Stimulated activated CD8-positive, alpha-beta memory T cell treated with anti-CD3 and anti-CD28 coated beads, Interleukin-7, amount 100 ng/mL, for 48 hours (primary cell): ENCODE data around the gene MORC4.
"Not testable (repeated sequence)": the region's sequence is repeated elsewhere in the genome, so short reads cannot be mapped to it uniquely, and the experiment has no call there.

Source experiments
- DNase-seq, 2 donors: peaks; one replicate each; pipeline ENCODE4 v3.0.0-alpha.2; 2020; ENCODE audit warnings: low read depth in 1 of 2; ENCODE audit errors: extremely low read depth in 1 of 2

Gene MORC4

DNA sequence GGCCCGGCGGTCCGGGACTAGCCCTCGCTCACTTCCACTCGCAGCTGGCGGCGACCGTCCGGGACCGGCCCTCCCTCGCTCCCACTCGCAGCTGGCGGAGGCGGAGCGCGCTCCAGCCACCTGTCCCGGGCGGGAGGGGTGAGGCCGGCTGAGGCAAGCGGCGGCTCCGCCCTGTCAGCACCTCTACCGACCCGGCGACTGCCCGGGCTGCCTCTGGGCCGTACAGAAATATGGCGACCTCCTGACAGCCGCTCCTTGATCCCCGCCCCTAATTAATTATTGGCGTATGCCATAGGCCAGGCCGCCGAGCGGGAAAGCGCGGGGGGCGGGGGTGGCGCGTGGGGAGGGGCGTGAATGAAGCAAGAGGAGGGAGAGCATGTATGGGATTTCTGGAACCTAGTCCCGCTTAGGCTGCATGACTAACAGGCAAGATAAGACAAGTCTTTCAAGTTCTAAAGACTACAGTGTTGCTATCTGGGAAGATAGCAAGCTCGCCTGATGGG is at the start of gene MORC4:
TSS of gene MORC4 (minus strand) at position 200 of the 503 bp plus-strand sequence. CDS start 243 bp downstream, outside the sequence.
- DNase-seq: peak; percentile 37 to 54

DNA sequence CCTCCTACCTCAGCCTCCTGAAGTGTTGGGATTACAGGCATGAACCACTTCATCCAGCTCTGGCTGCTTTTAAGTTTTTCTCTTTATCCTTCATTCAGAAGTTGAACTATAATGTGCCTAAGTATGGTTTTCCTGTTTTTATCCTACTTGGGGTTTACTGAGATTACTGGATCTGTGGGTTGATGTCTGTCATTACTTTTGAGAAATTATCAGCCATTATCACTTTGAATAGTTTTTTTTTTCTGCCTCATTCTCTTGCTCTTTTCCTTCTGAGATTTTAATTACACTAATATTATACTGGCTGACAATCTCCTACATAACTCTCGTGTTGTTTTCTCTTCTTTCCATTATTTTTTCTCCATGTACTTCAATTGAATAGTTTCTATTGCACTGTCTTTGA is 47.6 kb upstream of the MORC4 start:
- DNase-seq: no peak

GRCh38 chrX:107029752-107030151 is 29.7 kb upstream of the MORC4 start:
- DNase-seq: no peak

DNA sequence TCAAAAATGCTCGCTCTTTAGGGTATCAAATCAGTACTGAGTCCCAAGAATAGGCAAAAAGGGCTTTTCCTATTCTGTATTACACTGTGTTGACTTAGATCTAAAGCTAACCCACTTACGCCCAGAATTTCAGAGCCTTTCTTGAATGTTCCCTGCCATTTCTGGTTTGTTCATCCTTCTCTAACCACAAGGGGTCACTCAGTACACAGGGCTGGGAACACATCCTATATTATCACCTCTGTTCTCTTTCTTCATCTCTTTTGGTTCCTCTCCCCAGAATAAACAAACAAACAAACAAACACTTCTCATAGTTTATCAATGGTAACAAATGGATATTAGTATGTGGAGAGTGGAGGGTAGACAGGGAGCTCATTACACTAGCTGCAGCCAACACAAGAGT is 25.5 kb upstream of the MORC4 start:
- DNase-seq: no peak

DNA sequence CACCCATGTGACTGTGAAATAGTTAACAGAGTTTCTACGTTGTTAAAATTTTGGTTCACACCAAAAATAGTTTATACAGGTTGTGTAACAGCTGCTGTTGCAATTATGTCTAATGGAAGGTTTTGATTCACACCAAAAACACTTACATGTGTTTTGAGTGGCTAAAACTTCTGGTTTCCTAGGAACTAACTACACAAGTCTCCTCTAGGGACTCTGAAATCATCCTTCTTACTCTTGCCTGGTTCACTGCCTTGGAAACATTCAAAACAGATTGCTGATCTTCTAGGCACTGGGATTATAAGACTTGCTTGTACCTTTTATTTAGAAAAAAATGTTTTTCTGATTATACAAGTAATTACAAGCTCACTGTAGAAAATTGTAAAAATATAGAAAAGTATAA is 14.9 kb upstream of the MORC4 start:
- no peak for DNase-seq

- no peak for DNase-seq
Observed at GRCh38 chrX:107008034-107008433, 8.0 kb upstream of the MORC4 start.

- DNase-seq: no peak
Observed at GRCh38 chrX:106999002-106999975, 723 bp downstream of the MORC4 start.

DNA sequence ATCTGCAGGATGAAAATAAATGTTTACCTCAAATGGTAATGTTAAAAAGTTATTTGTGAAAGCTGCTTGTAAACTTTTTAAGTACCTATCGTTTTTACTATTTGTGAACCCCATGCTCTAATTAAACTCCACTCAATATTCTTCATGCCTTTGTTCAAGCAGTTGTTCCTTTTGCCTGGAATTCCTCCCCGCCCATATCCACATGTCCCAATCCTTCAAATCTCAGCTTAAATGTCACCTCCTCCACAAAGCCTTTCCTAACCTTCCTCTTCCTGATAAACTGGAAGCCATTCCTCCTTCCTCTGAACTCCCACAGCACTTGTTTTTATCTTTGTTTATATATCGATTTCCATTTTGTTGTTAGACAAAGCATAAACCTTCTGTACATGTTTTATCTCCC is 2.4 kb downstream of the MORC4 start:
- DNase-seq: no peak

DNA sequence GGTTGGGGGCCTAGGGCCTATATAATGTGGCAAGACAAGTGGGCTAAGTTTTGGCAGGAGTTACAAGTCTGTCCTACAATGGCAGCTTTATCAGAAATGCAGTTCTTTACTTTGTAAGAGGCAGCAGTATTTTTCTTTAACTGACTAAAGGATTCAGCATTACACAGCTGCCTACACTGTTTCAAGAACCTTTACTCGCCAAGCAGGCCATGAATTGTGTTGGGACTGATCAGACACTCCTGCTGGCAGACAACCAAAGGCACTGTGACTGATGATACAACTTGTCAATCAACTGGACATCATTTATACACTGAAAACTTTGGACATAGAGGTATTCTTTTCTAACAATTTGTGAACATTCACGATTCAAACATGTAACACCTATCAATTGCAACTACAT is 4.3 kb downstream of the MORC4 start:
- no peak for DNase-seq

DNA sequence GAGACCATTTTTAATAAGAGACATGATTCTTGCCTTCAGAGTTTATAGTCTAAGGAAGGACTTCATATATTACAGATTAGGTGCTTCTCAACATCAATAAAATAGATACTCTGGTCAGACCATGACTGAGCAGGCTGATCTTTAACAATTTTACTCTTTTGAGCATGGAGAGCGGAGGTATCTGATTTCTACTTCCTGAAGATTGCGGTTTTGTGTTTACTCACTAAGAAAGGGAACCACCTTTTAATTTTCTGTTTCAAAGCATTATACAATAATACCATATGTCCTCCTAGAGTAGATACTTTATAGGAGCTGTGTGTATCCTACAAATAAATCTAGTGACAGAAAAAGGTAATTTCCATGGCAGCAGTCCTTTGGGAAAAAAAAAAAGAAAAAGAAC is 12.5 kb downstream of the MORC4 start:
- no peak for DNase-seq

DNA sequence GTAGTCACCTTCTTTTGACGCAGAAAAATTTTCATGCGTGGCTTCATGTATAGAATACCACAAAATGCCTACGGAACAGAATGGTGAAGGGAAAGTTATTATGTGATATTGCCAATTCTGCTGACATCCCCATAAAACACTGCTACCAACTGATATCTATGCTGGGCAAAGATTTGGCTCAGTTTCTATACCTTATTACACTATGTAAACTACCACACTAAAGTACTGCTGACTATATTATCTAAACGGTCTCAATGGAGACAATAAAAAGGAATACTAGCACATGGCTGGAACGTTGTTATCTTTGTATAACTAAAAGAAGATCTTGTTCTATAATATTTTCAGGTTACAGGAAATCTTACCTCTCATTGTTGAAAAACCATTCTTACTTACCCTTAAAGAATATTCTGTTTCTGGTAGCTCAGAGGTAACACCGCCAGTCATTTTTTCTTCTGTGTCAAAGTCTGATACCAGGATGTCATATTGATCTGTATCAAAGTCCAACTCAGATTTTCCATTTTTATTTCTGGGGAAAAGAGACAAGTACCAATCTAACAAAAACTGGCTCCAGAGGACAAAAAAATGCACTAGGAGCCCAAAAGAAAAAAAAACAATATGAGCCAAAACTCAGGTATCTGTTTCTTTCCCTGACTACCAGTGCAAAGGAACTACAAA is 18.9 kb downstream of the MORC4 start:
- no peak for DNase-seq

DNA sequence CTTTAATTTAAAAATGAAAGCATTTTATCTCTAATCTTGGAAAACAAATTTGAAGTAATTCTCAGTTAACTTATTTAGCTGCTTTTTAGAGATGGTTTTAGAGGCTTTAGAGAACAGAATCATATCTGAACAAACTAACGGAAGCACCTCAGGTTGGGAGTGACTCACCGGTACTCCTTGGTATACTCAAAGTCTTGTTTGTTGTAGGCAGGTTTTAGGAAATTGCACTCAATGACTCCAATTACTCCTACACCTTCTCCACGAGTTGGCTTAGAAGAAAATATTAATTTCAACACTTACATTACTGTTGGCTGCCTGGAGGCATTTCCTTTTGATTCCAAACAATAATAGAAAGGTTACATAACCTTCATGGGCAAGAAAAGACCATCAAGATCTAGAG is 23.6 kb downstream of the MORC4 start:
- DNase-seq: no peak

- no peak for DNase-seq
Observed at GRCh38 chrX:106973433-106974149, 26.4 kb downstream of the MORC4 start.

GRCh38 chrX:106972896-106973295 is 27.1 kb downstream of the MORC4 start:
- no peak for DNase-seq

- not testable (repeated sequence) for DNase-seq
Observed at GRCh38 chrX:106966547-106966946, 33.5 kb downstream of the MORC4 start.

- DNase-seq: no peak
Observed at GRCh38 chrX:106964290-106964689, 35.7 kb downstream of the MORC4 start.

GRCh38 chrX:106963111-106963510 is 36.9 kb downstream of the MORC4 start:
- DNase-seq: no peak

DNA sequence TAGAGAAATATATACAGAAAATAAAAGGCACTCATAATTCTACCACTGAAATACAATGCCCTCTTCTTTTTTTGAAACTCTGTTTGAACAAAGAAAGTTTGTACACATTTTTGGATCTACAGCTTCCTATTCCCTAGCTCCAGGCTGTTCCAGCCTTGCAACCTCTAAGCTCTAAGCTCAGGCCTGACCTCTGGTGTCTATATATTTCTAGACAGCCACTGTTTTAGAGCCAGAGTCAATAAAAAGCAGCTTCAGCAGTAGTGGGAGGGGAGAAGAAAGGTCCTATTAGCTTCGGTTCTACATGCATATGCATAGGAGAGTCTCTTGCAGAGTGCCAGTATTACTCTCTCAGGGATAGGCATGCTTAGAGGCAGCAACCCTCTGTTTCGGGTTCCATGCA is 40.1 kb downstream of the MORC4 start:
- DNase-seq: no peak

GRCh38 chrX:106957856-106958255 is 42.2 kb downstream of the MORC4 start:
- DNase-seq: no peak

DNA sequence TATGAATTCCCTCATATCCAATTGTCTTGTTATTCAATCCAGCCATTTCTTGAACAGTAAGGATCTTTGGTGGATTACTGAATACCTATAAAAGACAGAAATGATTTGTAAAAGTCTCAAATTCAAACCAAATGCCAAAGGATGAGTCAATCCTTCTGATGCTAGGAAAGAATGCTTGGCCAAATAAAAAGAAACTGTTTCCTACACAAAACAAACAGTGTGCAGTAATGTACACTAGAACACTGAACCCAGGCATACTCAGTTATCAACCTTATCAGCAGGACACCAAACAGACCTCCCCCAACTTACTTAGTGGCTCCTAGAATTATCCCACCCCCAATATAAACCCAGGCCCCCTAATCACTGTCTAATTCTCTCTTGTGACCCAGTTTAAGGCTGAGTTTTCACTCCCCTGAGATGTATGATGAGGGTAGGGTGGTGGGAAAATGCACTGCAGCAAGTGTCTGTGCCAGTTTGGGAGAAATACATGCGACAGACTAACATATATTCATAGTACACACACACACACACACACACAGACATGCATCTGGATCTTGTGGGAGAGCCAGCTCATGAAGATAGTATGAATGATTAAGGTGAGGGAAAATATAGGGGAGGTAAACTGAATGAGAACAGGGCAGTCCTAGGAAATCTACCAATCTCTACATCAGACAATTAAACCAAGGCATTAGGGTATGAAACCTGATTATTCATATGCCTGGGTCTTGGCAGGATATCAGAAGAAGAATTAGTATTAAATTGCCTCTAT is 44.8 kb downstream of the MORC4 start:
- DNase-seq: no peak
